Activated CD8-positive, alpha-beta memory T cell treated with anti-CD3 and anti-CD28 coated beads, Interleukin-2, amount 10 ng/mL, durations not matched to agents 7 days and 5 days (primary cell): ENCODE results near the gene IL1RL1. TPM values are rescaled to one million over a fixed set of nuclear protein-coding genes. Genes with fewer than 3 reads are reported as not detected.

Experiments
- ATAC-seq: fragments of 150-1000 bp; cut with Tn5 transposase; one replicate; pipeline ENCODE4 v1.10.0; 2021; ENCODE audit warnings: moderate library complexity
- CTCF ChIA-PET: fragments of 350-600 bp; sonication (Branson Sonifier 250); formaldehyde crosslinking; loops from one replicate; lab custom pipeline; 2021; ENCODE audit warnings: antibody characterized with exemption; lab: Charles Lee
- DNase-seq: peaks from one replicate; pipeline ENCODE4 v3.0.0-alpha.2; 2020
- H3K27ac Mint-ChIP-seq: one replicate; pipeline ENCODE4 v1.8.0; 2021; ENCODE audit warnings: mild to moderate bottlenecking, mixed read lengths
- H3K27me3 Mint-ChIP-seq: one replicate; pipeline ENCODE4 v1.8.0; 2021; ENCODE audit warnings: mixed read lengths
- H3K36me3 Mint-ChIP-seq: one replicate; pipeline ENCODE4 v1.8.0; 2021; ENCODE audit warnings: mild to moderate bottlenecking, mixed read lengths
- H3K4me1 Mint-ChIP-seq: one replicate; pipeline ENCODE4 v1.8.0; 2021; ENCODE audit warnings: mixed read lengths
- H3K4me3 Mint-ChIP-seq: one replicate; pipeline ENCODE4 v1.8.0; 2021; ENCODE audit warnings: mild to moderate bottlenecking, moderate library complexity, mixed read lengths
- H3K9me3 Mint-ChIP-seq: one replicate; pipeline ENCODE4 v1.8.0; 2022; ENCODE audit warnings: low read depth, mixed read lengths
- total RNA-seq, 2 experiments: library from RNA; stranded (reverse); gene quantifications; one replicate each; pipeline ENCODE4 v1.2.3, GENCODE V29; 2021

IL1RL1 gene
- total RNA-seq = under 1 TPM; 0.09 to 0.41 TPM

- no peaks in the 10 kb centered on the region for H3K9me3 Mint-ChIP-seq
- DNase-seq (no peak), ATAC-seq (no peak)
- H3K36me3 Mint-ChIP-seq = no peaks in the 10 kb centered on the region
- peaks cover 12% of the 10 kb centered on the region for H3K4me1 Mint-ChIP-seq
- H3K4me3 Mint-ChIP-seq = no peak within 1 kb of the TSS
- CTCF ChIA-PET = interaction anchor here (0.9 kb wide), 1 partner anchor 34 kb away, joined by 3 read pairs; no protein-coding TSS in a partner anchor
- no peak within 1 kb of the TSS for H3K27ac Mint-ChIP-seq
- no peaks in the 10 kb centered on the region for H3K27me3 Mint-ChIP-seq
Measured at GRCh38 chr2:102310964-102311640, at the start of gene IL1RL1. Gene IL1RL1, plus strand, starts transcription at chr2:102311563. Its CDS starts 26,702 bp downstream, at chr2:102338265.

GRCh38 chr2:102262216-102263129 lies 48.9 kb upstream of the IL1RL1 start:
- no peak overlapping the region for H3K27ac Mint-ChIP-seq
- H3K36me3 Mint-ChIP-seq = peaks cover 25% of the 10 kb centered on the region
- H3K9me3 Mint-ChIP-seq = peaks cover 6% of the 10 kb centered on the region
- DNase-seq = no peak
- CTCF ChIA-PET = interaction anchor here (0.5 to 2.1 kb wide), 8 partner anchors 10 to 1505 kb away, joined by 3 to 8 read pairs (median 5); partner anchors contain the start of gene IL18R1
- H3K4me1 Mint-ChIP-seq = peaks cover 27% of the 10 kb centered on the region
- ATAC-seq = no peak
- H3K4me3 Mint-ChIP-seq = no peak overlapping the region
- no peaks in the 10 kb centered on the region for H3K27me3 Mint-ChIP-seq

GRCh38 chr2:102264952-102265351 lies 46.4 kb upstream of the IL1RL1 start:
- CTCF ChIA-PET = interaction anchor here (1.0 kb wide), 1 partner anchor 92 kb away, joined by 3 read pairs; no protein-coding TSS in a partner anchor

GRCh38 chr2:102266204-102266603 lies 45.2 kb upstream of the IL1RL1 start:
- H3K27ac Mint-ChIP-seq = no peak overlapping the region
- CTCF ChIA-PET = interaction anchor here (0.9 to 1.2 kb wide), 3 partner anchors 15 to 69 kb away, joined by 3 to 5 read pairs (median 3); no protein-coding TSS in a partner anchor
- DNase-seq (no peak), ATAC-seq (no peak)
- H3K27me3 Mint-ChIP-seq = peaks cover 8% of the 10 kb centered on the region
- peaks cover 2% of the 10 kb centered on the region for H3K9me3 Mint-ChIP-seq
- peaks cover 6% of the 10 kb centered on the region for H3K36me3 Mint-ChIP-seq
- H3K4me1 Mint-ChIP-seq = peaks cover 6% of the 10 kb centered on the region
- H3K4me3 Mint-ChIP-seq = no peak overlapping the region

More at GRCh38 chr2:102264952-102265351, 46.4 kb upstream of the IL1RL1 start:
- peaks cover 3% of the 10 kb centered on the region for H3K27me3 Mint-ChIP-seq
- peaks cover 5% of the 10 kb centered on the region for H3K4me1 Mint-ChIP-seq
- H3K27ac Mint-ChIP-seq = no peak overlapping the region
- H3K4me3 Mint-ChIP-seq = no peak overlapping the region
- DNase-seq (no peak), ATAC-seq (no peak)
- peaks cover 6% of the 10 kb centered on the region for H3K36me3 Mint-ChIP-seq
- peaks cover 3% of the 10 kb centered on the region for H3K9me3 Mint-ChIP-seq

GRCh38 chr2:102267774-102268173 lies 43.6 kb upstream of the IL1RL1 start:
- H3K4me1 Mint-ChIP-seq = peaks cover 17% of the 10 kb centered on the region
- H3K9me3 Mint-ChIP-seq = peaks cover 2% of the 10 kb centered on the region
- no peak for DNase-seq
- H3K27me3 Mint-ChIP-seq = peaks cover 8% of the 10 kb centered on the region
- H3K27ac Mint-ChIP-seq = no peak overlapping the region
- H3K4me3 Mint-ChIP-seq = no peak overlapping the region
- no peak for ATAC-seq
- CTCF ChIA-PET = interaction anchor here (1.2 kb wide), 1 partner anchor 67 kb away, joined by 3 read pairs; no protein-coding TSS in a partner anchor
- H3K36me3 Mint-ChIP-seq = peaks cover 6% of the 10 kb centered on the region

- DNase-seq (no peak), ATAC-seq (no peak)
- peaks cover 8% of the 10 kb centered on the region for H3K27me3 Mint-ChIP-seq
- no peak overlapping the region for H3K27ac Mint-ChIP-seq
- peaks cover 7% of the 10 kb centered on the region for H3K36me3 Mint-ChIP-seq
- H3K4me3 Mint-ChIP-seq = no peak overlapping the region
- CTCF ChIA-PET = no interaction called here
- H3K4me1 Mint-ChIP-seq = peaks cover 17% of the 10 kb centered on the region
- H3K9me3 Mint-ChIP-seq = peaks cover 2% of the 10 kb centered on the region
Measured at GRCh38 chr2:102268510-102269199, 42.7 kb upstream of the IL1RL1 start.

- Mint-ChIP-seq H3K36me3 (peaks cover 7% of the 10 kb centered on the region), H3K4me3 (no peak overlapping the region), H3K27me3 (peaks cover 8% of the 10 kb centered on the region), H3K4me1 (peaks cover 17% of the 10 kb centered on the region), H3K27ac (no peak overlapping the region), H3K9me3 (peaks cover 2% of the 10 kb centered on the region)
- no peak for DNase-seq
- ATAC-seq = no peak
- CTCF ChIA-PET = interaction anchor here (1.5 kb wide), 1 partner anchor 29 kb away, joined by 4 read pairs; no protein-coding TSS in a partner anchor
Measured at GRCh38 chr2:102269200-102269524, 42.2 kb upstream of the IL1RL1 start.

- peaks cover 6% of the 10 kb centered on the region for H3K9me3 Mint-ChIP-seq
- H3K27me3 Mint-ChIP-seq = peaks cover 8% of the 10 kb centered on the region
- CTCF ChIA-PET = interaction anchor here (0.7 to 1.3 kb wide), 7 partner anchors 9 to 171 kb away, joined by 3 to 5 read pairs (median 3); partner anchors contain the start of gene IL18R1
- peak; percentile 71 for ATAC-seq
- H3K36me3 Mint-ChIP-seq = peaks cover 26% of the 10 kb centered on the region
- peaks cover 28% of the 10 kb centered on the region for H3K4me1 Mint-ChIP-seq
- no peak overlapping the region for H3K27ac Mint-ChIP-seq
- DNase-seq = no peak
- peak overlapping the region; percentile 27 for H3K4me3 Mint-ChIP-seq
Measured at GRCh38 chr2:102271844-102272243, 39.5 kb upstream of the IL1RL1 start.

GRCh38 chr2:102273619-102274211 lies 37.6 kb upstream of the IL1RL1 start:
- Mint-ChIP-seq H3K27ac (no peak overlapping the region), H3K36me3 (peaks cover 26% of the 10 kb centered on the region), H3K4me1 (peaks cover 46% of the 10 kb centered on the region), H3K27me3 (peaks cover 8% of the 10 kb centered on the region), H3K4me3 (no peak overlapping the region), H3K9me3 (peaks cover 8% of the 10 kb centered on the region)
- CTCF ChIA-PET = interaction anchor here (0.8 to 1.4 kb wide), 4 partner anchors 10 to 253 kb away, joined by 3 to 4 read pairs (median 3); no protein-coding TSS in a partner anchor
- ATAC-seq (no peak), DNase-seq (no peak)

- no peaks in the 10 kb centered on the region for H3K27me3 Mint-ChIP-seq
- peak overlapping the region; percentile 63 for H3K27ac Mint-ChIP-seq
- H3K9me3 Mint-ChIP-seq = peaks cover 6% of the 10 kb centered on the region
- H3K36me3 Mint-ChIP-seq = peaks cover 22% of the 10 kb centered on the region
- CTCF ChIA-PET = interaction anchor here (0.9 to 3.7 kb wide), 9 partner anchors 15 to 36 kb away, joined by 3 to 16 read pairs (median 5); no protein-coding TSS in a partner anchor
- peaks cover 52% of the 10 kb centered on the region for H3K4me1 Mint-ChIP-seq
- DNase-seq (peak; percentile 60), ATAC-seq (peak; percentile 77)
- no peak overlapping the region for H3K4me3 Mint-ChIP-seq
Measured at GRCh38 chr2:102276549-102277201, 34.7 kb upstream of the IL1RL1 start.

- Mint-ChIP-seq H3K27me3 (no peaks in the 10 kb centered on the region), H3K4me1 (peaks cover 49% of the 10 kb centered on the region), H3K9me3 (peaks cover 6% of the 10 kb centered on the region), H3K27ac (peak overlapping the region; percentile 63), H3K36me3 (peaks cover 22% of the 10 kb centered on the region), H3K4me3 (no peak overlapping the region)
- CTCF ChIA-PET = interaction anchor here (0.8 to 3.7 kb wide), 11 partner anchors 14 to 79 kb away, joined by 3 to 16 read pairs (median 4); partner anchors contain the start of gene IL18R1
- ATAC-seq (peak; percentile 21), DNase-seq (no peak)
Measured at GRCh38 chr2:102277202-102277700, 34.1 kb upstream of the IL1RL1 start.
